Right lobe of liver (tissue), 4 donors: ENCODE measurements around the gene ALOX15.

Experiments used
- POLR2A ChIP-seq: fragments of 450-650 bp; IDR thresholded peaks from one replicate; pipeline ENCODE4 v1.6.1; 2017; ENCODE audit warnings: antibody characterized with exemption, mild to moderate bottlenecking
- TF ChIP-seq, protein P1 (sequence below), 4 donors: fragments of 200-600 bp in 3 of 4; fragments of 450-650 bp in 1 of 4; IDR thresholded peaks; one replicate each; pipeline versions ENCODE4 v1.5.1 to v1.8.0; 2016 to 2022; ENCODE audit warnings: antibody characterized with exemption in 4 of 4, mild to moderate bottlenecking in 2 of 4
- donor health status: DM: no; HTN: no; CAD: no.
- donor health status: DM: no; HTN: no; CAD: no.
- donor health status: DM: no; HTN: yes; CAD: no.

- TF ChIP-seq, protein P1, sequence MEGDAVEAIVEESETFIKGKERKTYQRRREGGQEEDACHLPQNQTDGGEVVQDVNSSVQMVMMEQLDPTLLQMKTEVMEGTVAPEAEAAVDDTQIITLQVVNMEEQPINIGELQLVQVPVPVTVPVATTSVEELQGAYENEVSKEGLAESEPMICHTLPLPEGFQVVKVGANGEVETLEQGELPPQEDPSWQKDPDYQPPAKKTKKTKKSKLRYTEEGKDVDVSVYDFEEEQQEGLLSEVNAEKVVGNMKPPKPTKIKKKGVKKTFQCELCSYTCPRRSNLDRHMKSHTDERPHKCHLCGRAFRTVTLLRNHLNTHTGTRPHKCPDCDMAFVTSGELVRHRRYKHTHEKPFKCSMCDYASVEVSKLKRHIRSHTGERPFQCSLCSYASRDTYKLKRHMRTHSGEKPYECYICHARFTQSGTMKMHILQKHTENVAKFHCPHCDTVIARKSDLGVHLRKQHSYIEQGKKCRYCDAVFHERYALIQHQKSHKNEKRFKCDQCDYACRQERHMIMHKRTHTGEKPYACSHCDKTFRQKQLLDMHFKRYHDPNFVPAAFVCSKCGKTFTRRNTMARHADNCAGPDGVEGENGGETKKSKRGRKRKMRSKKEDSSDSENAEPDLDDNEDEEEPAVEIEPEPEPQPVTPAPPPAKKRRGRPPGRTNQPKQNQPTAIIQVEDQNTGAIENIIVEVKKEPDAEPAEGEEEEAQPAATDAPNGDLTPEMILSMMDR (IDR thresholded peaks at IDR 0.05) = no peak
- TF ChIP-seq POLR2A = no peak
Measured at GRCh38 chr17:4633643-4634042, 7.8 kb downstream of the ALOX15 start.
